ENCODE results near the gene NF2. TPM values are rescaled to one million over a fixed set of nuclear protein-coding genes. Genes with fewer than 3 reads are reported as not detected.

NF2 gene
- total RNA-seq, 1 donor from 2014 or later: 38.5 TPM

DNA sequence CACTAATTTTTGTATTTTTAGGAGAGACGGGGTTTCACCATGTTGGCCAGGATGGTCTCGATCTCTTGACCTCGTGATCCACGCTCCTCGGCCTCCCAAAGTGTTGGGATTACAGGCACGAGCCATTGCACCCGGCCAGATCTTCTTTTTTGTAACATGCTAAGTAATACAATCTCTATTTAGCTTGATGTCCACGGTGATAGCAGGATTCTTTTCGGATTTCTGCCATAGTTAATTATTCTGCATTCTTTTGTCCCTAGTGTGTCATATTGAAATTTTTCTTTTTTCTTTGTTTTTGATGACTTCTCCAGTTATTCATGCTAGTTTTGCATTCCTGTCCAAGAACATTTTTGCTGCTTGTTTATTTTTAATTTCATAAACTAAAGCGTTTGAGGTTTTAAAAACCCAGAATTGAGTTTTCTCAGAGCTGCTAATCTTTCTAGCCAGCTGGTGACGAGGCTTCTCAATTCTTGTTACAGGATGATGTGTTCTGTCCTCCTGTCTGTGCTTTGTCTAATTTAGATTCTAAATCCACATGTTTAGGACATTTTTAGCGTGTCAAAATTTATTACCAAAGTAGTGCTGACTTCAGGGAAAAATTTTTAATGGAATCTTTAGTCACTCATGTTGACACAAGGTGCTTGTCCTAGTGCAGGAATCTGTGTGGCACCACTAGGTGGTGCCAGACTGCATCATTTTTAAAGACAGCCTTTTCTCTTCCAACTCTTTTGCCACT, 21.8 kb downstream of the NF2 start:
- no peak for DNase-seq
- Histone ChIP-seq H3K4me1 (peaks cover 65% of the 10 kb centered on the region), H3K27me3 (ENCODE audit: low read depth) (no peaks in the 10 kb centered on the region), H3K4me3 (no peak overlapping the region), H3K27ac (replicated peaks) (no peak overlapping the region), H3K9me3 (replicated peaks) (no peaks in the 10 kb centered on the region), H3K36me3 (no peaks in the 10 kb centered on the region)
- intact Hi-C loops (cut with micrococcal nuclease): no loop called here
- TF ChIP-seq CTCF (IDR thresholded peaks at IDR 0.05; ENCODE audit: borderline replicate concordance): peak; percentile 89

- Histone ChIP-seq H3K4me3 (no peak overlapping the region), H3K27ac (replicated peaks) (no peak overlapping the region), H3K36me3 (no peaks in the 10 kb centered on the region), H3K4me1 (peaks cover 65% of the 10 kb centered on the region), H3K9me3 (replicated peaks) (no peaks in the 10 kb centered on the region), H3K27me3 (ENCODE audit: low read depth) (no peaks in the 10 kb centered on the region)
- intact Hi-C loops (cut with micrococcal nuclease): no loop called here
- DNase-seq: no peak
- no peak for TF ChIP-seq CTCF (IDR thresholded peaks at IDR 0.05; ENCODE audit: borderline replicate concordance)
Observed at GRCh38 chr22:29626497-29627195, 23.2 kb downstream of the NF2 start.

GRCh38 chr22:29627196-29627535, 23.7 kb downstream of the NF2 start:
- TF ChIP-seq CTCF (IDR thresholded peaks at IDR 0.05; ENCODE audit: borderline replicate concordance): no peak
- intact Hi-C loops (cut with micrococcal nuclease): no loop called here
- Histone ChIP-seq H3K27me3 (ENCODE audit: low read depth) (no peaks in the 10 kb centered on the region), H3K4me1 (peaks cover 63% of the 10 kb centered on the region), H3K36me3 (no peaks in the 10 kb centered on the region), H3K4me3 (no peak overlapping the region), H3K9me3 (replicated peaks) (no peaks in the 10 kb centered on the region), H3K27ac (replicated peaks) (no peak overlapping the region)
- DNase-seq: no peak

- H3K27ac ChIP-seq (replicated peaks): no peak overlapping the region
- H3K4me3 ChIP-seq: no peak overlapping the region
- DNase-seq: no peak
- intact Hi-C loops (cut with micrococcal nuclease): no loop called here
- no peaks in the 10 kb centered on the region for H3K27me3 ChIP-seq (ENCODE audit: low read depth)
- H3K9me3 ChIP-seq (replicated peaks): no peaks in the 10 kb centered on the region
- no peak for TF ChIP-seq CTCF (IDR thresholded peaks at IDR 0.05; ENCODE audit: borderline replicate concordance)
- peaks cover 52% of the 10 kb centered on the region for H3K4me1 ChIP-seq
- no peaks in the 10 kb centered on the region for H3K36me3 ChIP-seq
Observed at GRCh38 chr22:29628996-29629902, 25.8 kb downstream of the NF2 start.

GRCh38 chr22:29629903-29630516, 26.6 kb downstream of the NF2 start:
- H3K27ac ChIP-seq (replicated peaks): no peak overlapping the region
- H3K9me3 ChIP-seq (replicated peaks): no peaks in the 10 kb centered on the region
- intact Hi-C loops (cut with micrococcal nuclease): no loop called here
- no peak for TF ChIP-seq CTCF (IDR thresholded peaks at IDR 0.05; ENCODE audit: borderline replicate concordance)
- DNase-seq: no peak
- no peaks in the 10 kb centered on the region for H3K36me3 ChIP-seq
- no peaks in the 10 kb centered on the region for H3K27me3 ChIP-seq (ENCODE audit: low read depth)
- no peak overlapping the region for H3K4me3 ChIP-seq
- H3K4me1 ChIP-seq: peaks cover 52% of the 10 kb centered on the region

Data from left ventricle myocardium inferior (tissue), 1 donor.